MG63 (cell line): ENCODE measurements around the gene GRK4. TPM values are rescaled to one million over a fixed set of nuclear protein-coding genes. Genes with fewer than 3 reads are reported as not detected.
"Not testable (repeated sequence)": the region's sequence is repeated elsewhere in the genome, so short reads cannot be mapped to it uniquely, and the experiment has no call there.

Experiments used
- DNase-seq: peaks from one replicate; pipeline ENCODE4 v3.0.0-alpha.2; 2020
- H3K27me3 ChIP-seq: fragments of 250-450 bp; sonication (Bioruptor Pico); 2 replicates; pipeline ENCODE4 v1.5.1; 2020; ENCODE audit warnings: mild to moderate bottlenecking, moderate library complexity
- H3K36me3 ChIP-seq: fragments of 250-450 bp; sonication (Bioruptor Pico); 2 replicates; pipeline ENCODE4 v1.5.1; 2020; ENCODE audit warnings: mild to moderate bottlenecking, moderate library complexity
- H3K4me3 ChIP-seq: fragments of 250-450 bp; sonication (Bioruptor Pico); 2 replicates; pipeline ENCODE4 v1.5.1; 2020; ENCODE audit warnings: mild to moderate bottlenecking, moderate library complexity
- H3K9me3 ChIP-seq: fragments of 250-450 bp; sonication (Bioruptor Pico); 2 replicates; pipeline ENCODE4 v1.5.1; 2020; ENCODE audit warnings: mild to moderate bottlenecking, moderate library complexity
- total RNA-seq: library from RNA; depleted of rRNA; stranded (reverse); fragments of >200 nt; shearing (Covaris generic); gene quantifications from 2 replicates; pipeline ENCODE4 v1.2.3, GENCODE V29; 2014; ENCODE audit warnings: low replicate concordance

GRK4 gene
- total RNA-seq, 1 experiment from 2014 or later, result 2.6 TPM

- Histone ChIP-seq H3K4me3 (peak overlapping the region; percentile 90), H3K27me3 (no peaks in the 10 kb centered on the region), H3K36me3 (peaks cover 2% of the 10 kb centered on the region; the same call in 1 of the 2 replicates), H3K9me3 (no peaks in the 10 kb centered on the region)
- no peak for DNase-seq
Observed at GRCh38 chr4:2964706-2965258, 1.4 kb downstream of the GRK4 start.

DNA sequence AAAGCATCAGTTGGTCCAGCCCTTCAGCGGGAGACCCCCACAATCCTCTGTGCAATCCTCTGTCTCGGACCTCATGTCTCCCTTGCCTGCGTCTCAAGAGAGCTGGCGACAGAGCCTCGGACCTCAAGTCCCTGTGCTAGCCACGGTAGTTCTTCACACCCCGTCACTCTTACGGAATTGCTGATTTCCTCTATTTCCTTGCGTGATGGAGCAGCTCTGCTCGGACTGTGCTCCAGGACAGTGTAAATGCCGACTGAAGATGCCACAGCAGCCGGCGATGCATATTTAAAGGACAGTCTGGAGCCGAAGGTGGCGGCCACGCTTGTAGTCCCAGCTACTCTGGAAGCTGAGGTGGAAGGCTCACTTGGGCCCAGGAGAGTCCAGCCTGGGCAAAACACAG lies 1.9 kb downstream of the GRK4 start:
- Histone ChIP-seq H3K27me3 (no peaks in the 10 kb centered on the region), H3K9me3 (no peaks in the 10 kb centered on the region), H3K4me3 (no peak overlapping the region), H3K36me3 (peaks cover 2% of the 10 kb centered on the region; the same call in 1 of the 2 replicates)
- no peak for DNase-seq

DNA sequence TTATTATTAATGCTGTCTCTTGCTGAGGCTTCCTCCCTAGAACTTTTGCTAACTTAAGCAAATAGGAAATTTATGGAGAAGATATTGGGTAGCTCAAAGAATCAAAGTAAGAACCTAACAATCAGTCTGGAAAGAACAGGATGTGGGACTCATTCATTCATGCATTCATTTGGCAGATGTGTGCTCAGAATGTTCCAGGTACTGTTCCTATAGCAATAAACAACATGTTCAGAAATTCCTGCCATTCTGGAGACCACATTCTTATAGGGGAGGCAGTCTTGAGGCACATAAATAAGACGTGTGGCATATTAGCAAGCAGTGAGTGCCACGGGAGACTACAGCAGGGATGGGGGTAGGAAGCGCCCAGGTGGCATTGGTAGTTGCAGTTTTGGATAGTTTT lies 5.0 kb downstream of the GRK4 start:
- no peak overlapping the region for H3K4me3 ChIP-seq
- no peak for DNase-seq
- H3K9me3 ChIP-seq, result no peaks in the 10 kb centered on the region
- H3K27me3 ChIP-seq, result no peaks in the 10 kb centered on the region
- no peaks in the 10 kb centered on the region for H3K36me3 ChIP-seq

- no peaks in the 10 kb centered on the region for H3K27me3 ChIP-seq
- no peaks in the 10 kb centered on the region for H3K36me3 ChIP-seq
Observed at GRCh38 chr4:2971275-2971674, 7.9 kb downstream of the GRK4 start.

GRCh38 chr4:2977211-2978088 lies 14.1 kb downstream of the GRK4 start:
- no peaks in the 10 kb centered on the region for H3K36me3 ChIP-seq
- H3K27me3 ChIP-seq, result no peaks in the 10 kb centered on the region
- no peaks in the 10 kb centered on the region for H3K9me3 ChIP-seq
- DNase-seq, result peak; percentile 16
- H3K4me3 ChIP-seq, result no peak overlapping the region

More at GRCh38 chr4:2971275-2971674, 7.9 kb downstream of the GRK4 start:
- no peak for DNase-seq
- no peak overlapping the region for H3K4me3 ChIP-seq
- H3K9me3 ChIP-seq, result no peaks in the 10 kb centered on the region

DNA sequence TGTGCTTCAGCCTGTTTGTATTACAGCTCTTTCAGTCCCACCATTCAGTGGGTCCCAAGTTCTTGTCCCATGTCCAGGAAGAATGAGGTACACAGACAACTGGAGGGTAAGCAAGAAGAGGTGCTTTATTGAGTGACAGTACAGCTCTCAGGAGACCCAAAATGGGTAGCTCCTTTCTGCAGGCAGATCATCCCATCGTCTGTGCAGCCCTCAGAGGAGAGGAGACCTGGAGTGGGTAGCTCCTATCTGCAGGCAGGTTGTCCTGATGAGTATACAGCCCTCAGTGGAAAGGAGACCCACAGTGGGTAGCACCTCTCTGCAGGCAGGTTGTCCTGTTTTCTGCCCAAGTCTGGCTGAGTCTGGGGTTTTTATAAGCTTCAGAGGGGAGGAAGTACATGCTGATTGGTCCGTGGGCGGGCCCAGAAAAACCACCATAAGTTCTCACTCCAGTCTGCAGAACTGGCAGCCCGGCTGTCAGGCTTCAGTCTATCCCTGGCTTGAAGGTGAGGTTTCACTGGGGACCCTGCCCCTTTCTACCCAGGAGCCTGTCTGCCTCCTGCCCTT lies 18.0 kb downstream of the GRK4 start:
- H3K4me3 ChIP-seq, result no peak overlapping the region
- no peak for DNase-seq
- H3K9me3 ChIP-seq, result no peaks in the 10 kb centered on the region
- no peaks in the 10 kb centered on the region for H3K36me3 ChIP-seq
- no peaks in the 10 kb centered on the region for H3K27me3 ChIP-seq

DNA sequence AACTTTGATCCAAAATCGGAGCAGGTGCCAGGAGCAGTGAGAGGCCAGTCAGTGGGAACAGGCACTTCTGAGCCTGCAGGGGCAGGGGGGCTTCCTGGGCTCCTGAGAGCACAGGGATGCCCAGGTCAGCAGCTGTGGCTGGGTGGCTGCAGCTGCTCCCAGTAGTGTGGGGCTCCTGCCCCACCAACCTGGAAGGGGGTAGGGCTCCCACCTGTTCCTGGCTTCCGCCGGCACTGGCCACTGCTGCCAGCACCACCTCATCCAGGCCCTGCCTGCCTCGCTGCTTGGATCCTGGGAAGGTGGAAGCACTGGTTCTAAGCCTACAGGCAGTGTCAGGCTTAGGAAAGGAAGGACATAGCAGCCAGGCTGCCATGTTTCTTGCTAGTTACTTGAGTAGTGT lies 18.6 kb downstream of the GRK4 start:
- Histone ChIP-seq H3K27me3 (no peaks in the 10 kb centered on the region), H3K9me3 (no peaks in the 10 kb centered on the region), H3K36me3 (no peaks in the 10 kb centered on the region), H3K4me3 (no peak overlapping the region)
- no peak for DNase-seq

DNA sequence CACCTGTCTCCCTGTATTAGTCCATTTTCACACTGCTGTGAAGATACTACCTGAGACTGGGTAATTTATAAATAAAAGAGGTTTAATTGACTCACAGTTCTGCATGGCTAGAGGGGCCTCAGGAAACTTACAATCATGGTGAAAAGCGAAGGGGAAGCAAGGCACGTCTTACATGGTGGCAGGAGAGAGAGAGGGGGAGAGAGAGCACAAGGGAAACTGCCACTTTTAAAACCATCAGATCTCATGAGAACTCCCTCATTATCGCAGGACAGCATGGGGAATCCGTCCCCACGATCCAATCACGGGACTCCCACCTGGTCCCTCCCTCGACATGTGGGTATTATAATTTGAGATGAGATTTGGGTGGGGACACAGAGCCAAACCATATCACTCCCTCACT lies 20.3 kb downstream of the GRK4 start:
- H3K9me3 ChIP-seq, DNase-seq, H3K27me3 ChIP-seq, H3K36me3 ChIP-seq, H3K4me3 ChIP-seq: not testable (repeated sequence)

DNA sequence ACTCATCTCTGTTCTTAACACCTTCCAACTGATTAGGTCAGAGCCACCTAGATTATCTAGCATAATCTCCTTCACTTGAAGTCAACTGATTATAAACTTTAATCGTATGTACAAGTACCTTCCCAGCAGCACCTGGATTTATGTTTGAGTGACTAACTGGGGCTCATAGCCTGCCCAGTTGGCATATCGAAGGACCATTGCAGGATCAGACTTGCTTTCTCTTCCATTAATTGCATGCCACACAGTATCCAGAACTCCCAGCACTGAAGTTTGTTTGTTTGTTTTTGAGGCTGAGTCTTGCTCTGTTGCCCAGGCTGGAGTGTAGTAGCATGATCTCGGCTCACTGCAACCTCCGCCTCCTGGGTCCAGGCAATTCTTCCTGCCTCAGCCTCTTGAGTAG lies 27.9 kb downstream of the GRK4 start:
- no peaks in the 10 kb centered on the region for H3K9me3 ChIP-seq
- DNase-seq, result no peak
- no peak overlapping the region for H3K4me3 ChIP-seq
- H3K27me3 ChIP-seq, result no peaks in the 10 kb centered on the region
- H3K36me3 ChIP-seq, result no peaks in the 10 kb centered on the region

GRCh38 chr4:2994917-2995316 lies 31.5 kb downstream of the GRK4 start:
- Histone ChIP-seq H3K36me3 (no peaks in the 10 kb centered on the region), H3K4me3 (no peak overlapping the region), H3K9me3 (no peaks in the 10 kb centered on the region), H3K27me3 (no peaks in the 10 kb centered on the region)
- DNase-seq, result no peak

- no peaks in the 10 kb centered on the region for H3K9me3 ChIP-seq
- no peaks in the 10 kb centered on the region for H3K27me3 ChIP-seq
Observed at GRCh38 chr4:2995546-2996265, 32.3 kb downstream of the GRK4 start.

DNA sequence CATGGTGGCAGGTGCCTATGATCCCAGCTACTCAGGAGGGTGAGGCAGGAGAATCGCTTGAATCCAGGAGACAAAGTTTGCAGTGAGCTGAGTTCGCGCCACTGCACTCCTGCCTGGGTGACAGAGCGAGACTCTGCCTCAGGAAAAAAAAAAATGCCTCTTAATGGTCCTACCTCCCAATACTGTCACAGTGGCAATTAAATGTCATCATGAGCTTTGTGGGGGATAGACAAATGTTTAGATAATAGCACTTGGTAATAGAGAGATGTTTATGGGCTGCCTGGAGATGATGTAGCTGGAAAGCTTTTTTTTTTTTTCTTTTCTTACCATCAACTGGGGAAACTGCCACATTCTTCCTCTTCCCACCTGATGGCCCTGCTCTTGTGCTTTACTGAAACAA lies 33.0 kb downstream of the GRK4 start:
- Histone ChIP-seq H3K4me3 (no peak overlapping the region), H3K36me3 (no peaks in the 10 kb centered on the region), H3K9me3 (no peaks in the 10 kb centered on the region), H3K27me3 (no peaks in the 10 kb centered on the region)
- DNase-seq, result no peak

More at GRCh38 chr4:2995546-2996265, 32.3 kb downstream of the GRK4 start:
- H3K4me3 ChIP-seq, result no peak overlapping the region
- DNase-seq, result no peak
- no peaks in the 10 kb centered on the region for H3K36me3 ChIP-seq

- H3K4me3 ChIP-seq, result no peak overlapping the region
- no peaks in the 10 kb centered on the region for H3K36me3 ChIP-seq
- DNase-seq, result no peak
- no peaks in the 10 kb centered on the region for H3K9me3 ChIP-seq
- no peaks in the 10 kb centered on the region for H3K27me3 ChIP-seq
Observed at GRCh38 chr4:3007724-3008123, 44.4 kb downstream of the GRK4 start.

DNA sequence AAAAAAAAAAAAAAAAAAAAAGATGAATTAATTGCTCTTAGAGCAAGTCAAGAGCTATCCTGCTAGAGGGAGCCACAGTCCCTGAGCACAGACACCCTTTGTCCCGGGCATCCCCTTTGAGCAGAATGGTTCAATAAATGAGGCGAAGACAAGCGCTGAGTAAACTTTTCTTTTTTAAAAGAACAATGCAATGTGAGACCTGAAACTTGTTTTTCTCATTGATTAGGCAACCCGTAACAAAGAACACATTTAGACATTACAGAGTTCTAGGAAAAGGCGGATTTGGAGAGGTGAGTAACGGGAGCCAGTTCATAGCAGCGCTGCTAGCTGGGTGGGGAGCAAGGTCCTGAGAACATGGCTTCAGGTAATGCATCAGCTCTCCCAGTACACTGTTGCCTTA lies 46.1 kb downstream of the GRK4 start:
- Histone ChIP-seq H3K9me3 (no peaks in the 10 kb centered on the region), H3K27me3 (no peaks in the 10 kb centered on the region), H3K4me3 (no peak overlapping the region), H3K36me3 (no peaks in the 10 kb centered on the region)
- no peak for DNase-seq

GRCh38 chr4:3010577-3010976 lies 47.2 kb downstream of the GRK4 start:
- Histone ChIP-seq H3K36me3 (no peaks in the 10 kb centered on the region), H3K9me3 (no peaks in the 10 kb centered on the region), H3K27me3 (no peaks in the 10 kb centered on the region), H3K4me3 (no peak overlapping the region)
- no peak for DNase-seq

DNA sequence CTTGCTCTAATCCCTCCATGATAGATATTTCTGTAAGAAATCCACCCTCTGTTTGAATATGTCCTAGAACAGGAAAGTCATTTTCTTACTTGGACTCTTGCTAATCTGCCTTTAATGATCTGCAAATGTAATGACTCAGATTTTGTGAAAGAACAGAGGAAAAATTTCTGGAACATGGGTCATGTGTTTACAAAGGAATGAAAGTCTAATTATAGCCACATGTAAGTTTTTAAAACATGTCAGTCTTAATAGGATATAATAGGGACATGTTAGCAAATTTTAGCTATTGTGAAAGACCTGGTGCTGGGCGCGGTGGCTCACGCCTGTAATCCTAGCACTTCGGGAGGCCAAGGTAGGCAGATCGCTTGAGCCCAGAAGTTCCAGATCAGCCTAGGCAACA lies 47.6 kb downstream of the GRK4 start:
- no peaks in the 10 kb centered on the region for H3K36me3 ChIP-seq
- DNase-seq, result no peak
- no peaks in the 10 kb centered on the region for H3K27me3 ChIP-seq
- H3K9me3 ChIP-seq, result no peaks in the 10 kb centered on the region
- no peak overlapping the region for H3K4me3 ChIP-seq
